LNCAP (cell line): ENCODE measurements around the gene MYNN.

Experiments used
- CTCF ChIP-seq: fragments of 450-650 bp; IDR thresholded peaks from 2 replicates; pipeline ENCODE4 v1.5.1; 2017; ENCODE audit warnings: mild to moderate bottlenecking

Gene MYNN

GRCh38 chr3:169811631-169812331 is 38.6 kb downstream of the MYNN start:
- TF ChIP-seq CTCF: no peak

- TF ChIP-seq CTCF: no peak
These were observed 39.4 kb downstream of the MYNN start, which contains the start of the genes LRRC34 and LRRIQ4 for GRCh38 chr3:169812332-169813235. LRRC34 (minus strand) TSS chr3:169812904; CDS start chr3:169812548, 356 bp downstream. LRRIQ4 (plus strand) TSS chr3:169812870; CDS start chr3:169821922, 9,052 bp downstream.

- TF ChIP-seq CTCF: no peak
These were observed 40.1 kb downstream of the MYNN start for GRCh38 chr3:169813278-169813677.

- TF ChIP-seq CTCF: no peak
These were observed 40.7 kb downstream of the MYNN start for GRCh38 chr3:169813757-169814517.

GRCh38 chr3:169815590-169816150 is 42.5 kb downstream of the MYNN start:
- no peak for TF ChIP-seq CTCF

GRCh38 chr3:169818316-169818715 is 45.1 kb downstream of the MYNN start:
- TF ChIP-seq CTCF: no peak

- no peak for TF ChIP-seq CTCF
These were observed 48.9 kb downstream of the MYNN start for GRCh38 chr3:169822091-169822490.
